Prostate gland (tissue), 2 donors: ENCODE results near the gene BAIAP2.

Experiments used
- POLR2A ChIP-seq: fragments of 450-650 bp; IDR thresholded peaks from one replicate; pipeline ENCODE4 v1.6.1; 2016; ENCODE audit warnings: antibody characterized with exemption, mild to moderate bottlenecking
- TF ChIP-seq, protein P1 (sequence below), 4 experiments: fragments of 200-600 bp in 2 of 4; fragments of 450-650 bp in 2 of 4; sonication (generic) in 2 of 4; IDR thresholded peaks; 1 replicate in 3 of 4; 2 replicates in 1 of 4; pipeline ENCODE4 v1.5.1; 2016 to 2019; ENCODE audit warnings: antibody characterized with exemption in 4 of 4, mild to moderate bottlenecking in 2 of 4, moderate library complexity in 2 of 4

DNA sequence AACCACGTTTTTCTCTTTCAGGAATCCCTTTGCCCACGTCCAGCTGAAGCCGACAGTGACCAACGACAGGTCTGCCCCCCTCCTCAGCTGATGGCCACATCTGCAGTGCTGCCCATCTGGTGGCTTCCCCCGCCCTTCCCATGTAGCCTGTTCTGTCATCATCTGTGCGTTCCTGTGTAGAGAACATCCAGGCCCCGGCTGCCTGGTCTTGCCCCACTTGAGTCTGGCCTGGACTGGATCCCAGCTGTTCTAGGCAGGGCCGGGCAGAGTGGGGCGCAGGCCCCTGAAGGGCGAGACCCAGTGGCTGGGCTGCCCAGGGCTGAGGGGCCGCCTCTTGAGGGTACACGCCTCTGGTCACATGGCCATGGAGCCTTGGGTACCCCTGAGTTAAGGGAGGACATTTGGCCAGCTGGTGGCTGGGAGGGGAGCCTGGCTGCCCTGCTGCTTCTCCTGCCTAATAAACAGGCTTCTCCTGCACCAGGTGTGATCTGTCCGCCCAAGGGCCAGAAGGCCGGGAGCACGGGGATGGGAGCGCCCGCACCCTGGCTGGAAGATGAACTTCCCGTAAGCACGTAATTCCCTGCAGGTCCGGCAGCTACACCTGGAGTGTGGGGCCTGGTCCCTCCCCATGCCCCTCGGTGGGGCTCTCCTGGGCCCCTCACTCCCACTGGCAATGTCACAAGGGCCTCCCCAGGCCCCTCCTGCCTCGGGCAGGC lies 81.0 kb downstream of the BAIAP2 start:
- TF ChIP-seq, protein P1, sequence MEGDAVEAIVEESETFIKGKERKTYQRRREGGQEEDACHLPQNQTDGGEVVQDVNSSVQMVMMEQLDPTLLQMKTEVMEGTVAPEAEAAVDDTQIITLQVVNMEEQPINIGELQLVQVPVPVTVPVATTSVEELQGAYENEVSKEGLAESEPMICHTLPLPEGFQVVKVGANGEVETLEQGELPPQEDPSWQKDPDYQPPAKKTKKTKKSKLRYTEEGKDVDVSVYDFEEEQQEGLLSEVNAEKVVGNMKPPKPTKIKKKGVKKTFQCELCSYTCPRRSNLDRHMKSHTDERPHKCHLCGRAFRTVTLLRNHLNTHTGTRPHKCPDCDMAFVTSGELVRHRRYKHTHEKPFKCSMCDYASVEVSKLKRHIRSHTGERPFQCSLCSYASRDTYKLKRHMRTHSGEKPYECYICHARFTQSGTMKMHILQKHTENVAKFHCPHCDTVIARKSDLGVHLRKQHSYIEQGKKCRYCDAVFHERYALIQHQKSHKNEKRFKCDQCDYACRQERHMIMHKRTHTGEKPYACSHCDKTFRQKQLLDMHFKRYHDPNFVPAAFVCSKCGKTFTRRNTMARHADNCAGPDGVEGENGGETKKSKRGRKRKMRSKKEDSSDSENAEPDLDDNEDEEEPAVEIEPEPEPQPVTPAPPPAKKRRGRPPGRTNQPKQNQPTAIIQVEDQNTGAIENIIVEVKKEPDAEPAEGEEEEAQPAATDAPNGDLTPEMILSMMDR (IDR thresholded peaks at IDR 0.05), result no peak
- no peak for TF ChIP-seq POLR2A
